ENCODE data around the gene CALB2.

The CALB2 gene

GRCh38 chr16:71399801-71400563, 41.5 kb downstream of the CALB2 start:
- DNase-seq = no peak

GRCh38 chr16:71402007-71402406, 43.5 kb downstream of the CALB2 start:
- DNase-seq = no peak

- DNase-seq = no peak
These were observed 44.2 kb downstream of the CALB2 start for GRCh38 chr16:71402674-71403073.

GRCh38 chr16:71404364-71404763, 45.8 kb downstream of the CALB2 start:
- no peak for DNase-seq

GRCh38 chr16:71406316-71406715, 47.8 kb downstream of the CALB2 start:
- DNase-seq = no peak

- no peak for DNase-seq
These were observed 48.2 kb downstream of the CALB2 start for GRCh38 chr16:71406724-71407123.

- no peak for DNase-seq
These were observed 49.2 kb downstream of the CALB2 start for GRCh38 chr16:71407731-71408130.

- DNase-seq = no peak
These were observed 50.0 kb downstream of the CALB2 start for GRCh38 chr16:71408536-71408935.

- DNase-seq = no peak
These were observed 50.7 kb downstream of the CALB2 start for GRCh38 chr16:71409011-71409775.

GRCh38 chr16:71410146-71410545, 51.6 kb downstream of the CALB2 start:
- no peak for DNase-seq

- DNase-seq = peak; percentile 41
These were observed 54.0 kb downstream of the CALB2 start for GRCh38 chr16:71412270-71413160.

- DNase-seq = no peak
These were observed 54.8 kb downstream of the CALB2 start for GRCh38 chr16:71413341-71413740.

GRCh38 chr16:71414038-71414437, 55.5 kb downstream of the CALB2 start:
- DNase-seq = no peak

GRCh38 chr16:71421911-71422310, 63.4 kb downstream of the CALB2 start:
- DNase-seq = peak; percentile 3

GRCh38 chr16:71423016-71423415, 64.5 kb downstream of the CALB2 start:
- DNase-seq = no peak

- DNase-seq = no peak
These were observed 65.3 kb downstream of the CALB2 start for GRCh38 chr16:71423865-71424264.

- DNase-seq = no peak
These were observed 66.1 kb downstream of the CALB2 start for GRCh38 chr16:71424626-71425025.

GRCh38 chr16:71425746-71426068, 67.2 kb downstream of the CALB2 start:
- no peak for DNase-seq

- peak; percentile 38 for DNase-seq
These were observed 67.8 kb downstream of the CALB2 start for GRCh38 chr16:71426069-71426879.

- DNase-seq = no peak
These were observed 68.5 kb downstream of the CALB2 start for GRCh38 chr16:71426880-71427615.

- DNase-seq = no peak
These were observed 69.9 kb downstream of the CALB2 start for GRCh38 chr16:71428385-71428784.

GRCh38 chr16:71428883-71429282, 70.4 kb downstream of the CALB2 start:
- DNase-seq = no peak
